Right lobe of liver (tissue), 6 donors: ENCODE data around the gene PLK5. TPM values are rescaled to one million over a fixed set of nuclear protein-coding genes. Genes with fewer than 3 reads are reported as not detected.

Experiments
- ATAC-seq, 4 donors: fragments of 200-7000 bp; cut with Tn5 transposase; one replicate each; pipeline ENCODE4 v1.9.1; 2020; ENCODE audit warnings: mild to moderate bottlenecking in 4 of 4, moderate library complexity in 4 of 4
- DNase-seq, 3 donors: peaks; one replicate each; pipeline ENCODE4 v3.0.0-alpha.2; 2020
- H3K27ac ChIP-seq, 3 donors: fragments of 200-600 bp; one replicate each; pipeline ENCODE4 v1.8.0; 2022
- H3K27me3 ChIP-seq, 2 donors: fragments of 200-600 bp; one replicate each; pipeline ENCODE4 v1.8.0; 2022
- H3K36me3 ChIP-seq, 4 donors: fragments of 200-600 bp; sonication (generic) in 1 of 4; one replicate each; pipeline versions ENCODE4 v1.5.1 to v1.8.0; 2017 to 2022; ENCODE audit warnings: control low read depth in 1 of 4
- H3K4me1 ChIP-seq, 4 donors: fragments of 200-600 bp; sonication (generic) in 1 of 4; one replicate each; pipeline versions ENCODE4 v1.5.1 to v1.8.0; 2017 to 2022; ENCODE audit warnings: control low read depth in 1 of 4
- H3K4me3 ChIP-seq, 3 donors: fragments of 200-600 bp; one replicate each; pipeline ENCODE4 v1.8.0; 2022
- H3K9me3 ChIP-seq, 4 donors: fragments of 200-600 bp; sonication (generic) in 1 of 4; one replicate each; pipeline versions ENCODE4 v1.5.1 to v1.8.0; 2017 to 2022; ENCODE audit warnings: control low read depth in 1 of 4
- CTCF ChIP-seq, 4 donors: fragments of 200-600 bp in 3 of 4; fragments of 450-650 bp in 1 of 4; IDR thresholded peaks; one replicate each; pipeline versions ENCODE4 v1.5.1 to v1.8.0; 2016 to 2022; ENCODE audit warnings: antibody characterized with exemption in 4 of 4, mild to moderate bottlenecking in 2 of 4
- POLR2A ChIP-seq: fragments of 450-650 bp; IDR thresholded peaks from one replicate; pipeline ENCODE4 v1.6.1; 2017; ENCODE audit warnings: antibody characterized with exemption, mild to moderate bottlenecking
- WGBS: methylation state at CpG from one replicate; pipeline ENCODE4 v1.1.6; 2018; ENCODE audit warnings: low coverage, low lambda C conversion rate; ENCODE audit not compliant: insufficient coverage; ENCODE audit errors: missing lambda C conversion rate; 5-methylcytosine and 5-hydroxymethylcytosine counted together
- intact Hi-C, 2 donors: fragments of 100-400 bp; cut with DNase I; formaldehyde crosslinking; loops; one replicate each; pipeline versions ENCODE4 v1.11.2 to v1.14.1; 2022
- total RNA-seq, 6 experiments: library from RNA; depleted of rRNA in 2 of 6; stranded (reverse); fragments of >200 nt in 2 of 6; fragmentation: NEBNext Ultra II Directional in 3 of 6; extraction: Animal tissue kit (Norgen Biotek cat#: 25700) in 3 of 6; gene quantifications; one replicate each; pipeline versions ENCODE4 v1.1.0 to v1.2.4, GENCODE V29; 2016 to 2023
- donor health status: DM: no; HTN: yes; CAD: no.
- donor health status: DM: no; HTN: no; CAD: no.
- donor health status: DM: no; HTN: no; CAD: no.
- donor health status: DM: no; HTN: yes; CAD: no.
- donor health status: DM: no; HTN: yes; CAD: no.

Gene PLK5
- total RNA-seq, 6 experiments from 2014 or later, result not detected

GRCh38 chr19:1488282-1488601 is 35.6 kb upstream of the PLK5 start:
- Histone ChIP-seq H3K27ac (no peak overlapping the region), H3K27me3 (no peaks in the 10 kb centered on the region), H3K4me1 (peaks cover 0 to 20% (median 6%) of the 10 kb centered on the region in 4 donors), H3K9me3 (no peaks in the 10 kb centered on the region), H3K4me3 (no peak overlapping the region), H3K36me3 (no peaks in the 10 kb centered on the region)
- WGBS, result 80% methylated on average over 6 of the region's 11 CpGs
- intact Hi-C loops, result no loop called here
- no peak for TF ChIP-seq CTCF (IDR thresholded peaks at IDR 0.05)
- TF ChIP-seq POLR2A, result no peak
- no peak for DNase-seq
- no peak for ATAC-seq

GRCh38 chr19:1489463-1490310 is 34.2 kb upstream of the PLK5 start:
- 54% methylated on average over 6 of the region's 37 CpGs for WGBS
- Histone ChIP-seq H3K27ac (peak overlapping the region in 2 of 3 donors; percentile 49 to 65), H3K36me3 (no peaks in the 10 kb centered on the region), H3K4me1 (peaks cover 0 to 26% (median 7%) of the 10 kb centered on the region in 4 donors), H3K27me3 (no peaks in the 10 kb centered on the region), H3K9me3 (no peaks in the 10 kb centered on the region), H3K4me3 (peak overlapping the region; percentile 39 to 66 (median 56))
- no peak for TF ChIP-seq POLR2A
- no peak for TF ChIP-seq CTCF (IDR thresholded peaks at IDR 0.05)
- ATAC-seq (no peak), DNase-seq (peak in 2 of 3 donors; percentile 26 to 57)
- intact Hi-C loops, result no loop called here

- DNase-seq (peak; percentile 98 to 99 (median 99)), ATAC-seq (peak; percentile 78 to 89 (median 82))
- TF ChIP-seq CTCF (IDR thresholded peaks at IDR 0.05), result peak in 1 of 4 donors; percentile 3
- no peak for TF ChIP-seq POLR2A
- Histone ChIP-seq H3K27ac (peak within 1 kb of the TSS; percentile 52 to 79 (median 63)), H3K9me3 (no peaks in the 10 kb centered on the region), H3K36me3 (no peaks in the 10 kb centered on the region), H3K27me3 (no peaks in the 10 kb centered on the region), H3K4me1 (peaks cover 0 to 26% (median 7%) of the 10 kb centered on the region in 4 donors), H3K4me3 (peak within 1 kb of the TSS; percentile 75 to 89 (median 86))
- WGBS, result 1% methylated on average over 48 of the region's 74 CpGs
- intact Hi-C loops, result no loop called here
Measured at GRCh38 chr19:1490311-1491113, 33.4 kb upstream of the PLK5 start, which contains the start of gene PCSK4. Gene PCSK4 (minus strand): TSS chr19:1490350. CDS start chr19:1490346, 4 bp downstream.

GRCh38 chr19:1491114-1491848 is 32.6 kb upstream of the PLK5 start, which contains the start of gene REEP6:
Gene REEP6 (plus strand): TSS chr19:1491181. CDS start chr19:1491270, 89 bp downstream.
- peaks cover 0 to 26% (median 7%) of the 10 kb centered on the region in 4 donors for H3K4me1 ChIP-seq
- WGBS, result 7% methylated on average over 15 of the region's 73 CpGs
- H3K4me3 ChIP-seq, result peak within 1 kb of the TSS; percentile 75 to 89 (median 86)
- no peaks in the 10 kb centered on the region for H3K27me3 ChIP-seq
- intact Hi-C loops, result no loop called here
- H3K36me3 ChIP-seq, result no peaks in the 10 kb centered on the region
- ATAC-seq, result no peak
- no peak for TF ChIP-seq CTCF (IDR thresholded peaks at IDR 0.05)
- peak; percentile 97 for TF ChIP-seq POLR2A
- peak within 1 kb of the TSS; percentile 52 to 79 (median 63) for H3K27ac ChIP-seq
- DNase-seq, result peak in 2 of 3 donors; percentile 45 to 66
- no peaks in the 10 kb centered on the region for H3K9me3 ChIP-seq
